Osteocyte (in vitro differentiated cells): Measurements from ENCODE around the gene C1QTNF9. TPM values are rescaled to one million over a fixed set of nuclear protein-coding genes. Genes with fewer than 3 reads are reported as not detected.

Experiments
- DNase-seq: peaks from one replicate; pipeline ENCODE4 v3.0.0; 2021; ENCODE audit warnings: mixed read lengths; ENCODE audit not compliant: unreplicated experiment; ENCODE audit errors: extremely low spot score
- H3K27ac Mint-ChIP-seq: one replicate; pipeline ENCODE4 v1.8.0; 2021; ENCODE audit warnings: mild to moderate bottlenecking, mixed read lengths; ENCODE audit not compliant: unreplicated experiment
- H3K27me3 Mint-ChIP-seq: one replicate; pipeline ENCODE4 v1.8.0; 2021; ENCODE audit warnings: mixed read lengths; ENCODE audit not compliant: unreplicated experiment
- H3K36me3 Mint-ChIP-seq: one replicate; pipeline ENCODE4 v1.8.0; 2021; ENCODE audit warnings: mixed read lengths; ENCODE audit not compliant: unreplicated experiment
- H3K4me1 Mint-ChIP-seq: one replicate; pipeline ENCODE4 v1.8.0; 2021; ENCODE audit warnings: mixed read lengths; ENCODE audit not compliant: unreplicated experiment
- H3K4me3 Mint-ChIP-seq: one replicate; pipeline ENCODE4 v1.8.0; 2021; ENCODE audit warnings: mild to moderate bottlenecking, moderate library complexity, mixed read lengths; ENCODE audit not compliant: unreplicated experiment
- H3K9me3 Mint-ChIP-seq: one replicate; pipeline ENCODE4 v1.8.0; 2021; ENCODE audit warnings: mixed read lengths; ENCODE audit not compliant: unreplicated experiment
- CTCF ChIP-seq: fragments of 200-600 bp; sonication (generic); IDR thresholded peaks from 2 replicates; pipeline ENCODE4 v1.5.0; 2021; ENCODE audit warnings: antibody characterized with exemption, mild to moderate bottlenecking, moderate library complexity
- total RNA-seq: library from RNA; stranded (reverse); gene quantifications from 2 replicates; pipeline ENCODE4 v1.2.1, GENCODE V29; 2021

Gene C1QTNF9
- total RNA-seq, 1 donor from 2014 or later = not detected

GRCh38 chr13:24281188-24282008, 28.0 kb upstream of the C1QTNF9 start:
- Mint-ChIP-seq H3K27ac (no peak overlapping the region), H3K27me3 (no peaks in the 10 kb centered on the region), H3K4me1 (peaks cover 3% of the 10 kb centered on the region), H3K36me3 (no peaks in the 10 kb centered on the region), H3K9me3 (no peaks in the 10 kb centered on the region), H3K4me3 (no peak overlapping the region)
- no peak for DNase-seq
- no peak for TF ChIP-seq CTCF

GRCh38 chr13:24282256-24282655, 27.1 kb upstream of the C1QTNF9 start:
- H3K4me3 Mint-ChIP-seq = no peak overlapping the region
- peaks cover under 1% of the 10 kb centered on the region for H3K36me3 Mint-ChIP-seq
- no peaks in the 10 kb centered on the region for H3K27me3 Mint-ChIP-seq
- no peak for TF ChIP-seq CTCF
- no peaks in the 10 kb centered on the region for H3K9me3 Mint-ChIP-seq
- peaks cover 3% of the 10 kb centered on the region for H3K4me1 Mint-ChIP-seq
- DNase-seq = no peak
- H3K27ac Mint-ChIP-seq = no peak overlapping the region

GRCh38 chr13:24284889-24285565, 24.4 kb upstream of the C1QTNF9 start:
- Mint-ChIP-seq H3K36me3 (peaks cover 5% of the 10 kb centered on the region), H3K4me3 (no peak overlapping the region)
- no peak for TF ChIP-seq CTCF

GRCh38 chr13:24286624-24287023, 22.8 kb upstream of the C1QTNF9 start:
- no peak for DNase-seq
- TF ChIP-seq CTCF = no peak
- no peaks in the 10 kb centered on the region for H3K27me3 Mint-ChIP-seq
- H3K4me1 Mint-ChIP-seq = peaks cover 3% of the 10 kb centered on the region
- H3K36me3 Mint-ChIP-seq = peaks cover 7% of the 10 kb centered on the region
- no peak overlapping the region for H3K4me3 Mint-ChIP-seq
- no peak overlapping the region for H3K27ac Mint-ChIP-seq
- no peaks in the 10 kb centered on the region for H3K9me3 Mint-ChIP-seq

More at GRCh38 chr13:24284889-24285565, 24.4 kb upstream of the C1QTNF9 start:
- DNase-seq = no peak
- Mint-ChIP-seq H3K4me1 (peaks cover 3% of the 10 kb centered on the region), H3K9me3 (no peaks in the 10 kb centered on the region), H3K27me3 (no peaks in the 10 kb centered on the region), H3K27ac (no peak overlapping the region)

- Mint-ChIP-seq H3K4me3 (no peak overlapping the region), H3K36me3 (peaks cover 10% of the 10 kb centered on the region), H3K27ac (no peak overlapping the region), H3K4me1 (no peaks in the 10 kb centered on the region), H3K9me3 (no peaks in the 10 kb centered on the region), H3K27me3 (no peaks in the 10 kb centered on the region)
- DNase-seq = no peak
- TF ChIP-seq CTCF = no peak
These were observed 21.6 kb upstream of the C1QTNF9 start for GRCh38 chr13:24287748-24288287.
